Dendritic cell treated with granulocyte-macrophage colony-stimulating factor and Interleukin-4, amounts not matched to agents 40 ng/mL and 50 ng/mL, for 4 days (primary cell): ENCODE data around the gene LDLRAD3.

Experiments
- H3K27ac Mint-ChIP-seq: one replicate; pipeline ENCODE4 v1.8.0; 2022; ENCODE audit warnings: mild to moderate bottlenecking, mixed read lengths
- H3K27me3 Mint-ChIP-seq: one replicate; pipeline ENCODE4 v1.8.0; 2022; ENCODE audit warnings: mild to moderate bottlenecking, mixed read lengths
- H3K36me3 Mint-ChIP-seq: one replicate; pipeline ENCODE4 v1.8.0; 2022; ENCODE audit warnings: low read depth, mixed read lengths
- H3K4me1 Mint-ChIP-seq: one replicate; pipeline ENCODE4 v1.8.0; 2022; ENCODE audit warnings: low read depth, mixed read lengths
- H3K4me3 Mint-ChIP-seq: one replicate; pipeline ENCODE4 v1.8.0; 2022; ENCODE audit warnings: mild to moderate bottlenecking, moderate library complexity, mixed read lengths
- H3K9me3 Mint-ChIP-seq: one replicate; pipeline ENCODE4 v1.8.0; 2022; ENCODE audit warnings: mixed read lengths
- intact Hi-C: fragments of 100-400 bp; cut with micrococcal nuclease; formaldehyde crosslinking; loops from one replicate; pipeline ENCODE4 v1.15.0; 2022

LDLRAD3 gene

GRCh38 chr11:36266767-36267166 lies 322.9 kb downstream of the LDLRAD3 start:
- Mint-ChIP-seq H3K27ac (no peak overlapping the region), H3K4me1 (no peaks in the 10 kb centered on the region), H3K9me3 (no peaks in the 10 kb centered on the region), H3K4me3 (no peak overlapping the region), H3K27me3 (peaks cover 14% of the 10 kb centered on the region), H3K36me3 (peaks cover 24% of the 10 kb centered on the region)
- intact Hi-C loops = loop anchor here (1.0 to 5.0 kb wide), 3 partner anchors 224 to 779 kb away; no protein-coding TSS in a partner anchor

- H3K27ac Mint-ChIP-seq = no peak overlapping the region
- peaks cover 7% of the 10 kb centered on the region for H3K27me3 Mint-ChIP-seq
- H3K36me3 Mint-ChIP-seq = peaks cover 41% of the 10 kb centered on the region
- intact Hi-C loops = loop anchor here (5.0 kb wide), 1 partner anchor 781 kb away; no protein-coding TSS in a partner anchor
- no peaks in the 10 kb centered on the region for H3K4me1 Mint-ChIP-seq
- H3K9me3 Mint-ChIP-seq = no peaks in the 10 kb centered on the region
- H3K4me3 Mint-ChIP-seq = no peak overlapping the region
Measured at GRCh38 chr11:36268337-36268985, 324.6 kb downstream of the LDLRAD3 start.

- peaks cover 63% of the 10 kb centered on the region for H3K36me3 Mint-ChIP-seq
- intact Hi-C loops = no loop called here
- no peak overlapping the region for H3K27ac Mint-ChIP-seq
- no peak overlapping the region for H3K4me3 Mint-ChIP-seq
- no peaks in the 10 kb centered on the region for H3K9me3 Mint-ChIP-seq
- H3K27me3 Mint-ChIP-seq = no peaks in the 10 kb centered on the region
- no peaks in the 10 kb centered on the region for H3K4me1 Mint-ChIP-seq
Measured at GRCh38 chr11:36270701-36271100, 326.8 kb downstream of the LDLRAD3 start.

GRCh38 chr11:36271794-36272407 lies 328.0 kb downstream of the LDLRAD3 start:
- H3K9me3 Mint-ChIP-seq = no peaks in the 10 kb centered on the region
- peaks cover 75% of the 10 kb centered on the region for H3K36me3 Mint-ChIP-seq
- intact Hi-C loops = no loop called here
- no peaks in the 10 kb centered on the region for H3K4me1 Mint-ChIP-seq
- no peak overlapping the region for H3K4me3 Mint-ChIP-seq
- H3K27me3 Mint-ChIP-seq = no peaks in the 10 kb centered on the region
- no peak overlapping the region for H3K27ac Mint-ChIP-seq

GRCh38 chr11:36273110-36273509 lies 329.2 kb downstream of the LDLRAD3 start:
- Mint-ChIP-seq H3K27me3 (no peaks in the 10 kb centered on the region), H3K4me3 (no peak overlapping the region), H3K27ac (no peak overlapping the region), H3K36me3 (peaks cover 87% of the 10 kb centered on the region), H3K9me3 (no peaks in the 10 kb centered on the region), H3K4me1 (no peaks in the 10 kb centered on the region)
- intact Hi-C loops = no loop called here

- H3K4me3 Mint-ChIP-seq = no peak overlapping the region
- H3K4me1 Mint-ChIP-seq = no peaks in the 10 kb centered on the region
- no peak overlapping the region for H3K27ac Mint-ChIP-seq
- intact Hi-C loops = no loop called here
- peaks cover 99% of the 10 kb centered on the region for H3K36me3 Mint-ChIP-seq
- no peaks in the 10 kb centered on the region for H3K9me3 Mint-ChIP-seq
- H3K27me3 Mint-ChIP-seq = no peaks in the 10 kb centered on the region
Measured at GRCh38 chr11:36274414-36274813, 330.6 kb downstream of the LDLRAD3 start.

GRCh38 chr11:36278531-36279282 lies 334.8 kb downstream of the LDLRAD3 start:
- Mint-ChIP-seq H3K4me3 (no peak overlapping the region), H3K27me3 (no peaks in the 10 kb centered on the region), H3K4me1 (peaks cover 26% of the 10 kb centered on the region), H3K27ac (no peak overlapping the region), H3K36me3 (peaks cover 90% of the 10 kb centered on the region), H3K9me3 (no peaks in the 10 kb centered on the region)
- intact Hi-C loops = no loop called here

GRCh38 chr11:36280531-36280930 lies 336.7 kb downstream of the LDLRAD3 start:
- no peaks in the 10 kb centered on the region for H3K27me3 Mint-ChIP-seq
- H3K36me3 Mint-ChIP-seq = peaks cover 71% of the 10 kb centered on the region
- intact Hi-C loops = no loop called here
- H3K9me3 Mint-ChIP-seq = no peaks in the 10 kb centered on the region
- no peak overlapping the region for H3K4me3 Mint-ChIP-seq
- H3K4me1 Mint-ChIP-seq = peaks cover 43% of the 10 kb centered on the region
- no peak overlapping the region for H3K27ac Mint-ChIP-seq
